ENCODE results near the gene LRBA.

DNA sequence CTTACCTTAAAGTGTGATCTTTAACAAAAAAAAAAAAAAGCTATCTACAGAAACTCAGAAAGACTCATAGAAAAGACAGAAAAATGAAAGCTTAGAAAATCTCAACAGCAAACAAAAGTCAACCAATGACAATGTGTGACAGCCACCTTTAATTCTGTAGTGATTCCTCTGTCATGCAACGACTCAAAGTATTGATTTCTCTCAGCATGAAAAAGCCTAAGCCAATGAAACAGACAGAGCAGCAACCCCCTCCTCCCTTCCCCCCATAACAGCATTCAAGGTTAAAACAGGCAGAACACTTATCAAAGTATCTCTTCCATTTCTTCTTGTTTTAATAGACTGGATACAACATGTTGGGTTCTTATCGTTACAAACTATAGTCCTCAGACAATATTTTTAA, 320.6 kb downstream of the LRBA start:
- TF ChIP-seq CTCF (IDR thresholded peaks at IDR 0.05; ENCODE audit: low read depth, low read length, poor library complexity, severe bottlenecking) (no peak), EZH2phosphoT487 (IDR thresholded peaks at IDR 0.05; ENCODE audit: borderline replicate concordance, low read length) (no peak)
